ENCODE results near the gene ATG4D.

ATG4D gene

DNA sequence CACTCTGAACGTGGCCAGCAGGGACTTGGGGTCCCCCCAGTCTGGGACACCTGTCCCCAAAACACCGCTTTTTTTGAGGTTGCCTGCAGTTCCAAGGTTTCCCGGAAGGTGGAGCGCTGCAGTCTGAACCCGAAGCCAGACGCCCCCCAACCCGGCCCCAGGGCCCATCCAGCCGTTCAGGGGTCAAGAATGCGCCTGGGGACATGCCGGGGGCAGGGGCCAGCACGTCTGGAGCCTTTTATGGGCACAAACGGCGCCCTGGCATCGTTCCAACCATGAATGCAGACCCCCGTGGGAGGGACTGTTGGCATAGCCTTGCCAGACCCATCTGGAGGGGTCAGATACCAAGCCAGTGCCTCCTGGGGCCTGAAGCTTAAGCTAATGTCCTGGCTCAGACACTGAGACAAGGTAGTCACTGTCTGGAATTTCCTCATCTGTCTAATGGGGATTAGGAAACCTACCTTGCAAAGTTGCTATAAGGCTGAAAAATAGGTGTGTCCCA is 33.4 kb upstream of the ATG4D start:
- Histone ChIP-seq H3K27ac (ENCODE audit: low read depth, low read length) (no peak overlapping the region), H3K4me3 (ENCODE audit: low read depth, low read length) (no peak overlapping the region), H3K79me2 (ENCODE audit: control insufficient read depth, insufficient read depth, low read length, unreplicated experiment) (no peaks in the 10 kb centered on the region), H3K36me3 (ENCODE audit: insufficient read depth, low read length) (no peaks in the 10 kb centered on the region), H2AFZ (ENCODE audit: low read length, unreplicated experiment) (no peak overlapping the region), H3K4me1 (ENCODE audit: control insufficient read depth, insufficient read depth, low read length, unreplicated experiment) (no peaks in the 10 kb centered on the region), H3K27me3 (ENCODE audit: insufficient read depth, low read length) (no peaks in the 10 kb centered on the region)

DNA sequence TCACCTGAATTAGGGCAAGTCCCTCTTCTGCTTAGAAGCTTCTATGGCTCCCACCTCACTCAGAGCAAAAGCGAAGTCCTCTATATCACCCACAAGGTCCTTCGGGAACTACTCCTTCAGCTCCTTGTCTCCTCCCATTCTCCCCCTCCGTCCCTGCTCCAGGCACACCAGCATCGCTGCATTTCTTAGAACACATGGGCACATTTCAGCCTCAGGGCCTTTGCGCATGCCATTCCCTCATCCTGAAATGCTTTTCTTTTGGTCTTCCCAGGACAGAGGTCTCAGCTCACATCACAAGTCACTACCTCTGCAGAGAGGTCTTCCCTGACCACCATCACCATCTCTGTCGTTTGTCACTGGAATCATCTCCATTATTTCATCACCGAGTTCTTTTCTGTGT is 30.5 kb upstream of the ATG4D start:
- peaks cover 6% of the 10 kb centered on the region for H3K4me1 ChIP-seq (ENCODE audit: control insufficient read depth, insufficient read depth, low read length, unreplicated experiment)
- H3K27me3 ChIP-seq (ENCODE audit: insufficient read depth, low read length): no peaks in the 10 kb centered on the region
- no peak overlapping the region for H3K4me3 ChIP-seq (ENCODE audit: low read depth, low read length)

DNA sequence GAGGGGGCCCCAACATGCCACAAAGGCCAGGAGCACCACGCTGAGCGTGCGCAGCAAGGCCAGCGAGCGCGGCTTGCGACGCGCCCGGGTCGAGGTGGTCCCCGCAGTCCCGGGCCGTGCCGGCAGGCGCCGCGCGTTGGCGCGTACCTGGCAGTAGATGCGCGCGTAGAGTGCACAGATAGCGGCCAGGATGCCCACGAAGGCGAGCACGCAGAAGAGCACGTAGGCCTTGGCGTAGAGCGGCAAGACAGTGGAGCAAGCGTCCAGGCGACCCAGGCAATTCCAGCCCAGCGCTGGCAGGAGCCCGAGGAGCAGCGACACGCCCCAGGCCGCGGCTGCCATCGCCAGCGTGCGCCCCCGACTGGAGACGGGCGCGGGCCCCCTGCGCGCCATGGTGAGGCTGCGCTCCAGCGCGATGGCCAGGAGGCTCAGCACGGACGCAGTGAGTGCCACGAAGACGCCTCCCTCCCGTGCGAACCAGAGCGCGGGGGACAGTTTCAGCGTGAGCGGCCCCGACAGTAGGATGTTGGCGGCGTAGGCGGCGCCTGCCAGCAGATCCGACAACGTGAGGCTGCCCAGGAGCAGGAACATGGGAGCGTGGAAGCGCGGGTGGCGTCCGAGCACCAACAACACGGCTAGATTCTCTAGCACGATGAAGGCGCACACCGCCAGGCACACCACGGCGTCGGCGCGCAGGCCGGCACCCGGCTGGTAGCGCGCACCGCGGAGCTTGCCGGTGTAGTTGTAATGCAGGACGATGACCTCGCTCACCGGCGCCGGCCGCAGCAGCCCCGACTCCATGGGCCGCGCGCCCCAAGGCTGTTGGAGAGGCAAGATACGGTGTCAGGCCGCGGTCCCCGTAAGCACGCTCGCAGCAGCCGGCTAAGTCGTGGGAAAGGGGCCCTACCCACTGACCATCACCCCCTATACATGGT is 29.2 kb upstream of the ATG4D start:
- Histone ChIP-seq H2AFZ (ENCODE audit: low read length, unreplicated experiment) (no peak overlapping the region), H3K36me3 (ENCODE audit: insufficient read depth, low read length) (no peaks in the 10 kb centered on the region), H3K4me1 (ENCODE audit: control insufficient read depth, insufficient read depth, low read length, unreplicated experiment) (peaks cover 11% of the 10 kb centered on the region), H3K27me3 (ENCODE audit: insufficient read depth, low read length) (no peaks in the 10 kb centered on the region), H3K4me3 (ENCODE audit: low read depth, low read length) (no peak overlapping the region), H3K27ac (ENCODE audit: low read depth, low read length) (no peak overlapping the region), H3K79me2 (ENCODE audit: control insufficient read depth, insufficient read depth, low read length, unreplicated experiment) (no peaks in the 10 kb centered on the region)

More for the DNA sequence above, 30.5 kb upstream of the ATG4D start:
- Histone ChIP-seq H2AFZ (ENCODE audit: low read length, unreplicated experiment) (no peak overlapping the region), H3K27ac (ENCODE audit: low read depth, low read length) (no peak overlapping the region), H3K36me3 (ENCODE audit: insufficient read depth, low read length) (no peaks in the 10 kb centered on the region), H3K79me2 (ENCODE audit: control insufficient read depth, insufficient read depth, low read length, unreplicated experiment) (no peaks in the 10 kb centered on the region)

GRCh38 chr19:10516064-10516385 is 27.7 kb upstream of the ATG4D start:
- Histone ChIP-seq H3K79me2 (ENCODE audit: control insufficient read depth, insufficient read depth, low read length, unreplicated experiment) (no peaks in the 10 kb centered on the region), H3K27ac (ENCODE audit: low read depth, low read length) (no peak overlapping the region)

DNA sequence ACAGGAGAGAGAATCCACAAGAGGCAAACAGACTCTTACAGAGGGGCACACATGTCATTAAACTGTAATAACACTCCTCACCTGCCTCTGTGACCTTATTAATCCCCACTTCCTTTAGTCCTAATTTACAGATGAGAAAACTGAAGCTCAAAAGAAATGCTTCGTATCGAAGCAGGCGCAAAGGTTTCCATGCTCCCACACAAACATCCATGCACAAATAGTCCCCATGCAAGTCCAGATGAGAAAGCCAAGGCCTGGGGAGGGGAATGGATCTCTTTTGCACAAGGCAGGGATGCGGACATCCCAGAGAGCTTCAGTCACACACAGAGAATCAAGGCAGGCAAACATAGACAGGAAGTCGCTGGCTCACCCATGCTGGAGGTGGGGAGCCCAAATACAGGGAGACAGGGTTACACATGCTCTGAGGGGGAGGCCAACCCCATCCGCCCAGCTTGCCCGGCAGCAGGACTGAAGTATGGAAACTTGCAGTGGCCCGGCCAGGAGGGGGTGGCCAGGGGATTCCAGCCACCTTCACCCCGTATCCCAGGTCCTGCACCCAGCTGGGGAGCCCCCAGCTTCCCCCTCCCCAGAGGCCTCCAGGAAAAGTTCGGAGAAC is 26.9 kb upstream of the ATG4D start:
- H3K27ac ChIP-seq (ENCODE audit: low read depth, low read length): no peak overlapping the region
- no peaks in the 10 kb centered on the region for H3K79me2 ChIP-seq (ENCODE audit: control insufficient read depth, insufficient read depth, low read length, unreplicated experiment)
- H3K36me3 ChIP-seq (ENCODE audit: insufficient read depth, low read length): no peaks in the 10 kb centered on the region
- peak overlapping the region; percentile 78 for H3K4me3 ChIP-seq (ENCODE audit: low read depth, low read length)
- H2AFZ ChIP-seq (ENCODE audit: low read length, unreplicated experiment): no peak overlapping the region
- peaks cover 11% of the 10 kb centered on the region for H3K4me1 ChIP-seq (ENCODE audit: control insufficient read depth, insufficient read depth, low read length, unreplicated experiment)
- no peaks in the 10 kb centered on the region for H3K27me3 ChIP-seq (ENCODE audit: insufficient read depth, low read length)

More at GRCh38 chr19:10516064-10516385, 27.7 kb upstream of the ATG4D start:
- no peak overlapping the region for H3K4me3 ChIP-seq (ENCODE audit: low read depth, low read length)
- H3K36me3 ChIP-seq (ENCODE audit: insufficient read depth, low read length): no peaks in the 10 kb centered on the region
- H2AFZ ChIP-seq (ENCODE audit: low read length, unreplicated experiment): no peak overlapping the region
- peaks cover 11% of the 10 kb centered on the region for H3K4me1 ChIP-seq (ENCODE audit: control insufficient read depth, insufficient read depth, low read length, unreplicated experiment)
- H3K27me3 ChIP-seq (ENCODE audit: insufficient read depth, low read length): no peaks in the 10 kb centered on the region

DNA sequence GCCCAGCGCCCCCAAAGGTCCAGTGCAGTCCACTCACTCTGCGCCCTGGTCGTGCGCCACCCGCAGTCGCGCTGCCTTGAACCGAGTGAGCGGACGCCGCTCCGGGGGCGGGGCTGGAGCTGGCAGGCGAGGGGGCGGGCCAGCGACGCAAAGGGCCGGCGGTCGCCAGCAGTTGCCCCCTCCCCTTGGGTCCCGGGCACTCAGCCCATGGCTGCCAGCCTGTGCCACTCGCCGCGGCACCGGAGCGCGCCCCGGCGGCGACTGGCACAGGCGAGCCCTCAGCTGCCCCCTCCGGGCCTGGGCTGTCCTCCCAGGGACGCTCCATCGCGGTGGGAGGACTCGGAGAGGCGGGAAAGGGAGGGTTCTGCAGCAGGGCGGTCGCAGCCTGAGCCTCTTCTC is 26.3 kb upstream of the ATG4D start, which contains the start of gene S1PR5:
S1PR5 (minus strand) TSS at position 87 of the 399 bp plus-strand sequence. CDS start 2,436 bp downstream, outside the sequence.
- Histone ChIP-seq H2AFZ (ENCODE audit: low read length, unreplicated experiment) (peak within 1 kb of the TSS; percentile 69), H3K27me3 (ENCODE audit: insufficient read depth, low read length) (no peaks in the 10 kb centered on the region), H3K36me3 (ENCODE audit: insufficient read depth, low read length) (no peaks in the 10 kb centered on the region), H3K4me1 (ENCODE audit: control insufficient read depth, insufficient read depth, low read length, unreplicated experiment) (peaks cover 11% of the 10 kb centered on the region), H3K4me3 (ENCODE audit: low read depth, low read length) (peak within 1 kb of the TSS; percentile 78), H3K79me2 (ENCODE audit: control insufficient read depth, insufficient read depth, low read length, unreplicated experiment) (no peaks in the 10 kb centered on the region), H3K27ac (ENCODE audit: low read depth, low read length) (no peak within 1 kb of the TSS)

- peaks cover 11% of the 10 kb centered on the region for H3K4me1 ChIP-seq (ENCODE audit: control insufficient read depth, insufficient read depth, low read length, unreplicated experiment)
- no peaks in the 10 kb centered on the region for H3K27me3 ChIP-seq (ENCODE audit: insufficient read depth, low read length)
- H3K36me3 ChIP-seq (ENCODE audit: insufficient read depth, low read length): no peaks in the 10 kb centered on the region
- peak overlapping the region; percentile 69 for H2AFZ ChIP-seq (ENCODE audit: low read length, unreplicated experiment)
- H3K79me2 ChIP-seq (ENCODE audit: control insufficient read depth, insufficient read depth, low read length, unreplicated experiment): no peaks in the 10 kb centered on the region
- H3K27ac ChIP-seq (ENCODE audit: low read depth, low read length): no peak overlapping the region
- H3K4me3 ChIP-seq (ENCODE audit: low read depth, low read length): peak overlapping the region; percentile 78
Observed at GRCh38 chr19:10517760-10518443, 25.8 kb upstream of the ATG4D start.

DNA sequence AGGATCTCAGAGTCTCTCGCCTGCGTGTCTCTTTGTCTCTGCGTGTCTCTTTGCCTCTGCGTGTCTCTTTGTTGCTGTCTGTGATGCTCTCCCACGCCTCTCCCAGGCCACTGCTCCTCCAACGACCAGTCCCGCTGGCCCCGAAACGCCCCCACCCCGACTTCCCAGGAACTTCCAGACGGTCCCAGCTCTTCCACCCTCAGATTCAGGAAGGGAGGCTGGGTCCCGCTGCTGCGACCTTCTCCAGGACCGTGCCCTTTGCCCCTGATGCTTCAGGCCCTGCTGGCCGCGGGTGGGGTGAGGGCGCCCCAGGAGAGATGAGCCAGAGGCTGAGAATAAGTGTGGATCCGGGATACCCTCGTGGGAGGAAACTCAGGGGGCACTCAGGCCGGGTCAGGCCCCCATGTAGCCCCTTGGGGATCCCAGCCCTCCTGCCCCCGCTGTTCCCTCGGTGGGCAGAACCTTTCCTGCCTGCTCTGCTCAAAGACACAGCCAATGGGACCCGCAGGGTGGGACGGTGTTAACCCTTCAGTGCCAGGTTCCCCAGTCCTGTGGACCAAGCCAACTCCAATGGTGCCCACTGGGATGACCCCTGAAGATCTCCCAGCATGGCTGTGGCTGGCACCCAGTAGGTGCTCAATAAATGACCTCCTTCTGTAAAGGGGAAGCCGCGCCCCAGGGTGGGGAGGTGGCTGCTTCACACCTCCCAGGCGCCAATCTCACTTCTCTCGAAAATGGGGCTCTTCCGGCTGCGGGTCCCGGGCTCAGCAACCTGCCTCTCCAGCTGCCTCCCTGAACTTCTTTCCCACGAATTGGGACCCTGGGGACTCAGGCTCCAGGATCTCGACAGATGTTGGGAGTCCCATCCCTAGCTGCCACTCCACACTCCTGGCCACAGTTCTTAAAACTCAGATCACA is 25.0 kb upstream of the ATG4D start:
- Histone ChIP-seq H3K79me2 (ENCODE audit: control insufficient read depth, insufficient read depth, low read length, unreplicated experiment) (no peaks in the 10 kb centered on the region), H3K36me3 (ENCODE audit: insufficient read depth, low read length) (no peaks in the 10 kb centered on the region), H3K4me3 (ENCODE audit: low read depth, low read length) (peak overlapping the region; percentile 78), H3K4me1 (ENCODE audit: control insufficient read depth, insufficient read depth, low read length, unreplicated experiment) (peaks cover 11% of the 10 kb centered on the region), H2AFZ (ENCODE audit: low read length, unreplicated experiment) (peak overlapping the region; percentile 6), H3K27ac (ENCODE audit: low read depth, low read length) (no peak overlapping the region), H3K27me3 (ENCODE audit: insufficient read depth, low read length) (no peaks in the 10 kb centered on the region)

GRCh38 chr19:10519421-10519820 is 24.3 kb upstream of the ATG4D start:
- no peaks in the 10 kb centered on the region for H3K27me3 ChIP-seq (ENCODE audit: insufficient read depth, low read length)
- H3K27ac ChIP-seq (ENCODE audit: low read depth, low read length): no peak overlapping the region
- no peak overlapping the region for H2AFZ ChIP-seq (ENCODE audit: low read length, unreplicated experiment)
- H3K4me1 ChIP-seq (ENCODE audit: control insufficient read depth, insufficient read depth, low read length, unreplicated experiment): peaks cover 11% of the 10 kb centered on the region
- no peaks in the 10 kb centered on the region for H3K36me3 ChIP-seq (ENCODE audit: insufficient read depth, low read length)
- H3K79me2 ChIP-seq (ENCODE audit: control insufficient read depth, insufficient read depth, low read length, unreplicated experiment): no peaks in the 10 kb centered on the region
- H3K4me3 ChIP-seq (ENCODE audit: low read depth, low read length): no peak overlapping the region
